DOHH2 (cell line): Measurements from ENCODE around the gene NEUROD4.

ENCODE experiments used
- CTCF ChIP-seq: fragments of 200-600 bp; sonication (generic); IDR thresholded peaks from one replicate; pipeline ENCODE4 v1.5.1; 2014; ENCODE audit warnings: antibody characterized with exemption, mild to moderate bottlenecking, low read depth, low read length; ENCODE audit not compliant: poor library complexity, severe bottlenecking
- EZH2phosphoT487 ChIP-seq: fragments of 200-600 bp; sonication (generic); IDR thresholded peaks from 2 replicates; pipeline ENCODE4 v1.6.1; 2017; ENCODE audit warnings: borderline replicate concordance, mild to moderate bottlenecking, antibody characterized with exemption, low read length, moderate library complexity, mixed read lengths

- TF ChIP-seq CTCF (no peak), EZH2phosphoT487 (no peak)
Observed at GRCh38 chr12:54991161-54991990, 28.4 kb upstream of the NEUROD4 start.
